IMR-90 (cell line): ENCODE results near the gene MAP2K2.

Experiments used
- CTCF ChIP-seq: conservative IDR thresholded peaks from 2 replicates; pipeline ENCODE4 v1.5.1; 2012; ENCODE audit warnings: mild to moderate bottlenecking, low read depth, low read length, improper control_type of control experiment
- RAD21 ChIP-seq: IDR thresholded peaks from 2 replicates; pipeline ENCODE4 v1.6.1; 2012; ENCODE audit warnings: low read length, improper control_type of control experiment

GRCh38 chr19:4053423-4054324 is 70.2 kb downstream of the MAP2K2 start:
- TF ChIP-seq CTCF, result no peak
- TF ChIP-seq RAD21, result no peak
